Right ventricle myocardium inferior (tissue), 1 donor: ENCODE results near the gene CNTNAP2. TPM values are rescaled to one million over a fixed set of nuclear protein-coding genes. Genes with fewer than 3 reads are reported as not detected.

Source experiments
- ATAC-seq: fragments of 200-7000 bp; cut with Tn5 transposase; one replicate; pipeline ENCODE4 v1.9.1; 2020; ENCODE audit warnings: mild to moderate bottlenecking, moderate library complexity
- DNase-seq: peaks from one replicate; pipeline ENCODE4 v3.0.0; 2021; ENCODE audit errors: missing footprints
- intact Hi-C: fragments of 100-400 bp; cut with DNase I; formaldehyde crosslinking; loops from one replicate; pipeline ENCODE4 v1.11.0; 2022
- total RNA-seq: library from RNA; stranded (reverse); fragmentation: NEBNext Ultra II Directional; extraction: Animal tissue kit (Norgen Biotek cat#: 25700); gene quantifications from one replicate; pipeline ENCODE4 v1.2.1, GENCODE V29; 2021
- donor health status: DM: no; HTN: yes; CAD: no; lungs with severe emphysema.

The CNTNAP2 gene
- total RNA-seq, 1 donor from 2014 or later, result 0.65 TPM

DNA sequence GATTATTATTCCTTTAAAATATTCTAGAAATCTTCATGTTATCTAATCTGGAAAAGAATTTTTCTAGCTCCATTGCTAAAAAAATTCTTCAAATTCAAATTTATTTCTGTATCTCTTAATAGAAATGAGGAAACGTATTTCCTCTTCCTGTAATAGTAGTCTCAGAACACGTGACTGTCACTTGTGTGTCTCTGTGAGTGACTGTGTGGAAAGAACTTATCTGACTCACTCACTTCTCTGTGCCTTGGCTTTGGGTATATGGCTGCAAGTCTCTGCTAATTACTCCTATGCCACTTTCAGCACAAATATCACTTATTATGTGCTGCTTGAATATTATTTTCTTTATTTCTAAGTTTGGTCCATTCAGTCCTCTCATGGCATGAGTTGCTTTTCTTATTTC lies 132.7 kb downstream of the CNTNAP2 start:
- intact Hi-C loops, result no loop called here
- no peak for ATAC-seq
- DNase-seq, result no peak

GRCh38 chr7:146255609-146256008 lies 139.0 kb downstream of the CNTNAP2 start:
- DNase-seq (no peak), ATAC-seq (no peak)
- intact Hi-C loops, result no loop called here

DNA sequence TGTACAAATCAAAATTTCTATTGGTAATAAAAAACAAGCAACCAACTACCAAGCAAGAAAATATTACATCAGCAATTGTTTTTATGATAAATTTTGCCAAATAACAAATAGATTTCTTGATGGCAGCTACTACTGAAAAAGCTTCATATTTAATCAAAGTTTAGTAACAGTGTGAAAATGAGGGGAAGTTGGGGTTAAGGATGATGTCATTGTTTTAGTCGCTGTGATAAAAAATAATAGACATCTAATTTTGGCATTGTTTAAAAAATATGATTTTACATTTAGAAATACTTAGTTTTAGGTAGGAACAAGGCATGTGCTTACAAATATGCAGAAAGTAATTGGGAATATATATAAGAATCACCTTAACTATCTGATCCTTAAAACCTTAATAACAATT lies 145.9 kb downstream of the CNTNAP2 start:
- intact Hi-C loops, result no loop called here
- DNase-seq, result no peak
- no peak for ATAC-seq

GRCh38 chr7:146276888-146277287 lies 160.3 kb downstream of the CNTNAP2 start:
- ATAC-seq (no peak), DNase-seq (no peak)
- intact Hi-C loops, result no loop called here

DNA sequence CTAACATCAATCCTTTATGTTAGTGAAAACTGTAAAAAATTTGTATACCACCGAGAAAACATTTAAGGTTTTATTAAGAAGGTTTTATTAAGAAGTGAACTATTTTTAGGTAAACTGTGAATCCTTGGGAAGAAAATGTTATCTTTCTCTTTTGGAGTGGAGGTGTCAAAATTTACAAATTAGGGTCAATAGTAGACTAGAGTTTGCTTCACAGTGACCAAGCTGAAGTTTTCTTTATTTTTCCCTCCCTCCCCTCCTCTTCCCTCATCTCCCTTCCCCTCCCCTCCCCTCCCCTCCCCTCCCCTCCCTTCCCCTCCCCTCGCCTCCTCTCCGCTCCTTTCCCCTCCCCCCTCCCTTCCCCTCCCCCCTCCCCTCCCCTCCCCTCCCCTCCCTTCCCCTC lies 168.8 kb downstream of the CNTNAP2 start:
- DNase-seq, result no peak
- ATAC-seq, result no peak
- intact Hi-C loops, result no loop called here

DNA sequence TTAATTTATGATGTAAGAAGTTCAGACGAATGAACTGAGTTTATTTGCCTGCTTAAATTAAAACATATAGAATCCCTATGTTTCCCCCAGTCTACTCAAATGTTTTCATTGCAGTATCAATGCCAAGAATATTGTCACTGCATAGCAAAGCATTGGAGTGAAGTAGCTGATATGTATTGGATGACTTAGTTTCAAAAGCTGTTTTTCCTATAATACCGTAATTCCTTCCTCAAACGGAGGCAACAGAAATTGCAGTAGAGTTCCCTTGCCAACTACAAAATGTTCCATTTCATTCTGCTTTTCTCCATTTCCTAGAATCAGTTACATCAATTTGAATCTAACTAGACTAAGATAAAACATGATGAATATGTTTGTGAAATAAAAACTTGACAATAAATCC lies 174.1 kb downstream of the CNTNAP2 start:
- no peak for DNase-seq
- ATAC-seq, result no peak
- intact Hi-C loops, result no loop called here

DNA sequence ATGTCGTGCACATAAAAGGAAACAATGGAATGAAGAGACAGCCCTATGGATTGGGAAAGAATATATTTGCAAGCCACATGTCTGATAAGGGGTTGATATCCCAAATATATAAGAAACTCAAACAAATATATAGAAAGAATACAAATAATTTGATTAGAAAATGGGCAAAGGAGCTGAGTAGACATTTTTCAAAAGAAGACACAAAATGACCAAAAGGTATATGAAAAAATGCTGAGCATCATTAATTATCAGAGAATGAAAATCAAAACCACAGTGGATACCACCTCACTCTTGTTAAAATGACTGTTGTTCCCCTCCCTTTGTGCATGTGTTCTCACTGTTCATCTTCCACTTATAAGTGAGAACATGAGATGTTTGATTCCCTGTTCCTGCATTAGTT lies 175.3 kb downstream of the CNTNAP2 start:
- ATAC-seq (no peak), DNase-seq (no peak)
- intact Hi-C loops, result no loop called here

DNA sequence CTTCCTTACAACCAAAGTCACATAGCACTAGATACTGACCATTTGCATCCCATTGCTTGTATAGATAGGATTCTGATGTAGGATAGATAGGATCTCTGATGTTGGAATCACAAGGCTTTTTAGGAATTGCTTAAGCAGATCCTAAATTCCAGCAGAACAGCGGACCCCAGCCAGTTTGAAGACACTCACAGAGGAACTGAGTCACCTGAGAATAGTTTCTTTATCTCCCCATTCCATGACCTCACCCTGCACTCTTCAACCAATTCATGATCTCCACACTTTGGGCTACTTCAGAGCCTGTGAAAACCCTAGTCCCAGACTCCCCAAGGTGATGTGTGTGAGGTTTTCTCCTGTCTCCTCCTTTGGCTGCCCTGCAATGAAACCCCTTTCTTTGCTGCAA lies 179.4 kb downstream of the CNTNAP2 start:
- no peak for DNase-seq
- no peak for ATAC-seq
- intact Hi-C loops, result no loop called here

- DNase-seq (no peak), ATAC-seq (no peak)
- intact Hi-C loops, result no loop called here
Observed at GRCh38 chr7:146314962-146315361, 198.4 kb downstream of the CNTNAP2 start.

GRCh38 chr7:146319629-146320028 lies 203.0 kb downstream of the CNTNAP2 start:
- DNase-seq (no peak), ATAC-seq (no peak)
- intact Hi-C loops, result no loop called here

DNA sequence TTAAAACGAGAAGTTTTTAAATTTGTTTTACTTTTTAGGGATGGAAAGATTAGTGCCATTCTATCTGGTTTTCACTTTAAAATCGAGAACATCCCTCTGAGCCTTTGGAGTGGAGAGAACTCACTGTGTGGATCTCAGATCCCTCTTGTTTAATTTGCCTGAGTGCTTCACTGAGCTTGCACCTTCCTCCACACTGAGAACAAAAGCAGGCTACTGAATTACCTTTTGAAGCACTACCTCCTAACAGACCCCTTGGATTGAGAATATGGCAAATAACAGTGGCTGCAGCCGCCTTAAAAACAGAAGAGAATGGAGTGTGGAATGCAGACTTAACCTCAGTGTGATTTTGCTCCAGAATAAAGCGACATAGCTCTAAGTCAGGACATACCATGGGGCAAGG lies 204.7 kb downstream of the CNTNAP2 start:
- DNase-seq (no peak), ATAC-seq (no peak)
- intact Hi-C loops, result no loop called here

DNA sequence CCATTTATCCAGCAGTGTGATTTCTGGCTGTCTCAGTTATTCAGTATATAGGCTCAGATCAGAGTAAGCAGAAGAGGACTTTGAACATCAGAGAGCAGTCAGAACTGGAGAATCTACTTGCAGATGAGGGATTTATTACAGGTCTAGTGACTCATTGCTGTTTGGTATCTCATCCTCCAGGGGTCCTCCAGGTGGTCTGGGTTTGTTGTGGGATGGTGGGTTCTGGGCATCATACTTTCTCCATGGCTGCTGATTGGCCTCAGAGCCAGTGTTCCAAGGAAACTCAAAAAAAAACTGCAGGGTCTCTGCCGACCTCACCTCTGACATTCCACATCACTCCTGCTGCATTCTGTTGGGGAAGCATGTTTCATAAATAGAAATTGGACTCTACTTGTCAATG lies 214.8 kb downstream of the CNTNAP2 start:
- ATAC-seq, result no peak

GRCh38 chr7:146345251-146345650 lies 228.7 kb downstream of the CNTNAP2 start:
- intact Hi-C loops, result no loop called here
- ATAC-seq (no peak), DNase-seq (no peak)

More for the DNA sequence above, 214.8 kb downstream of the CNTNAP2 start:
- no peak for DNase-seq
- intact Hi-C loops, result no loop called here

- DNase-seq (no peak), ATAC-seq (no peak)
- intact Hi-C loops, result no loop called here
Observed at GRCh38 chr7:146346096-146346495, 229.5 kb downstream of the CNTNAP2 start.

GRCh38 chr7:146355216-146355615 lies 238.6 kb downstream of the CNTNAP2 start:
- DNase-seq (no peak), ATAC-seq (no peak)
- intact Hi-C loops, result no loop called here

DNA sequence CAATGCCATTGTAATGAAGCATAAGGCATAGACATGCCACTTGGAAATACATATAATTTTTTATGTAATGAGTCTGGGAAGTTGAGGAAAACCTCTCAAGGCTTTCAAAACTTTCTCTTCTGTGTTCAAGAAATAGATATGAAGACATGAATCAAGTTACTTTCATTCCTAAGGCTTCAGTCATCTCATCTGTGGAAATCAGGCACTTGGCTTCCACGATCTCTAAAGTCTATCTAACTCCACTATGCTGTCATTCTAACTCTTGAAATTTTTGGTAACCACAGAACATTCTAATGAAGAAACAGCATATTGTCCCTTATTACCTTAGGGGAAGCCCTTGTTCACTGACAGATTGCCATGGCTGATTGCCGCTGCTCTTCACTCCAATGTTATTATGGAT lies 242.6 kb downstream of the CNTNAP2 start:
- no peak for ATAC-seq
- no peak for DNase-seq
- intact Hi-C loops, result no loop called here

DNA sequence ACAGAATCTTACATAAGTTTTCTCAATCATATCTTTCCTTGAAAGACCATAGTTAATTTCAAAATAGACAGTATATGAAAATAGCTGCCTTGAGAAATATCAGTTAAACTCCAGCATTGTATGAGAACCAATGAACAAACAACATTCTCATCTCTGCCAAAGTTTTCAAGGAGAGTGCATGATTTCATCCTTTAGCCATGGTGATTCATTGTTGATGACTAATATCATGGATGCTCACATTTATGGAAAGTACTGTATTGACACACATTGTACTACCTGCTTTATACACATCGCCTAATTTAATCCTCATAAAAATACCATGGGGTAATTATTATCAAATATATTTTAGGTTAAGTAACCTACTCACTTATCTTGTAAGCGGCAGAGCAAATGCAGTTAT lies 250.3 kb downstream of the CNTNAP2 start:
- intact Hi-C loops, result no loop called here
- ATAC-seq, result no peak
- no peak for DNase-seq

GRCh38 chr7:146370171-146370570 lies 253.6 kb downstream of the CNTNAP2 start:
- intact Hi-C loops, result no loop called here
- ATAC-seq, result no peak

GRCh38 chr7:146375170-146375569 lies 258.6 kb downstream of the CNTNAP2 start:
- intact Hi-C loops, result no loop called here
- no peak for ATAC-seq
- no peak for DNase-seq

More at GRCh38 chr7:146370171-146370570, 253.6 kb downstream of the CNTNAP2 start:
- no peak for DNase-seq

DNA sequence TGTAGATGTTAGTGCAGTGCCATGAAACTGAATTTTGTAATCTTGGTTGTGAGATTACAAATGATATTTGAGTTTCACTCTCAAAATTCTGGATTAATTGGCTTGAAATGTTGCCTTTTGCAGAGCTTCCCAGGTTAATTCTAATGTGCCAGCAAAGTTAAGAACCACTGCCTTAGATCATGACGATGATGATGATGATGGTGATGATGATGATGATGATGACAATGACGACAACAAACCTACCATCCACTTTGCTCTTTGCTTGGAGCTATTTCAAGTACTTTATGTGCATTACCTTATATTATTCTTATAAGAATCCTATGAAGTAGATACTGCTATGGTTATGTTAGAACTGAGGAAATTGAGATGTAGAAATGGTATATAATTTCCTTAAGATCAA lies 261.6 kb downstream of the CNTNAP2 start:
- intact Hi-C loops, result no loop called here
- no peak for DNase-seq
- ATAC-seq, result no peak

- DNase-seq, result no peak
- no peak for ATAC-seq
- intact Hi-C loops, result no loop called here
Observed at GRCh38 chr7:146387140-146387539, 270.5 kb downstream of the CNTNAP2 start.

- intact Hi-C loops, result no loop called here
Observed at GRCh38 chr7:146388928-146389327, 272.3 kb downstream of the CNTNAP2 start.

More at GRCh38 chr7:146388928-146389327, 272.3 kb downstream of the CNTNAP2 start:
- ATAC-seq (no peak), DNase-seq (no peak)
